Measurements from ENCODE around the gene PTDSS2. TPM values are rescaled to one million over a fixed set of nuclear protein-coding genes. Genes with fewer than 3 reads are reported as not detected.
A peak's percentile ranks its signal among the peaks of the same experiment; 100 is the strongest.

The PTDSS2 gene
- total RNA-seq, 4 donors from 2014 or later: 21.0 to 42.7 (median 31.7) TPM

DNA sequence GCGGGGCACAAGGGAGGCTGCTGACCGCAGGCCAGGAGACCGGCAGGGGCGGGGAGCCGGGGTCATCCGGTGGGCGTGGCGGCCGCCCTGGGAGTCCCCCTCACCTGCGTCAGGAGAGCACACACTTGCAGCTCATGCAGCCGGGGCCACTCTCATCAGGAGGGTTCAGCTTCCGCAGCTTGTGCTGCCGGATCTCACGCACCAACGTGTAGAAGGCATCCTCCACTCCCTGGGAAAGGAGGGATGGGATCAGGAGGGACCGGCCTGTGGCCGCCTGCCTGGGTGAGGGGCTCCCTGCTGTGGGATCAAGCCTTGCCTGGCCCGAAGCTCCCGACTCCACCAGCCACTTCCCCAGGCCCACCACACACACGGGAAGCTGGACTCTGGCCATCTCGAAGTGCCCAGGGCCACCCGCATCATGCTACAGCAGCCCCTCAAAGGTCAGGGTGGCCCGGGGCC lies 82.5 kb downstream of the PTDSS2 start:
- Histone ChIP-seq H3K27ac (no peak overlapping the region), H3K27me3 (no peaks in the 10 kb centered on the region), H3K4me3 (no peak overlapping the region), H3K36me3 (peaks cover 0 to 26% (median 0%) of the 10 kb centered on the region in 3 donors), H3K4me1 (peaks cover 0 to 25% (median 20%) of the 10 kb centered on the region in 4 donors), H3K9me3 (no peaks in the 10 kb centered on the region)
- peak in 2 of 3 donors; percentile 45 to 47 for DNase-seq
- TF ChIP-seq CTCF (IDR thresholded peaks at IDR 0.05): no peak
- TF ChIP-seq POLR2A (IDR thresholded peaks at IDR 0.05): no peak

DNA sequence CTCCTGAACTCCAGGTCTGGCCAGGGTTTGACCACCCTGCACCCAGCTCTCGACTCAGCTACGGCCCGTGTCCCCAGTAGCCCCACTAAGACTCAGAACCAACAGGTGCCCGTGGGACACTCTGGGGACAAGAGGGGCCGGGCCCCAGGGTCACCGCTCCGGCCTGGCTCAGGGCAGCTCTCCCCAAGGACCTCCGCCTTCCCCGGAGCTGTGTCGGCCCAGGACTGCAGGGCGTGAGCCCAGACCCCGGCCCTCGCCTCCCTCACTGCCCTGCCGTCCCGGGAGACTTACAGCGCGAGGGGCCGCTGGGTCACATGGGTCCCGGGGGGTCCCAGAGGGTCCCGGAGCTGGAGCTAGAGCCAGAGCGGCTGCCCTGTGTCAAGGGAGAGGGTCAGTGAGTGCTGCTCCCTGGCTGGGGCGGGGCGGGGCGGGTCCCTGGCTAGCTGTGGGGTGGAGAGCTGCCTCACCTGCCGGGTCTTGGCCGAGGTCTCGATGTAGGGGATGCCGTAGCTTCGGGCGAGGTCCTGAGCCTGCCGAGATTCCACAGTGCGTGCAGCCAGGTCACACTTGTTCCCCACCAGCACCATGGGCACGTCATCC lies 83.0 kb downstream of the PTDSS2 start:
- no peak overlapping the region for H3K27ac ChIP-seq
- H3K4me3 ChIP-seq: no peak overlapping the region
- H3K27me3 ChIP-seq: no peaks in the 10 kb centered on the region
- TF ChIP-seq CTCF (IDR thresholded peaks at IDR 0.05) (no peak), POLR2A (IDR thresholded peaks at IDR 0.05) (no peak)
- H3K36me3 ChIP-seq: peaks cover 0 to 26% (median 0%) of the 10 kb centered on the region in 3 donors
- peaks cover 0 to 31% (median 25%) of the 10 kb centered on the region in 4 donors for H3K4me1 ChIP-seq
- H3K9me3 ChIP-seq: no peaks in the 10 kb centered on the region
- DNase-seq: peak in 2 of 3 donors; percentile 44 to 46

DNA sequence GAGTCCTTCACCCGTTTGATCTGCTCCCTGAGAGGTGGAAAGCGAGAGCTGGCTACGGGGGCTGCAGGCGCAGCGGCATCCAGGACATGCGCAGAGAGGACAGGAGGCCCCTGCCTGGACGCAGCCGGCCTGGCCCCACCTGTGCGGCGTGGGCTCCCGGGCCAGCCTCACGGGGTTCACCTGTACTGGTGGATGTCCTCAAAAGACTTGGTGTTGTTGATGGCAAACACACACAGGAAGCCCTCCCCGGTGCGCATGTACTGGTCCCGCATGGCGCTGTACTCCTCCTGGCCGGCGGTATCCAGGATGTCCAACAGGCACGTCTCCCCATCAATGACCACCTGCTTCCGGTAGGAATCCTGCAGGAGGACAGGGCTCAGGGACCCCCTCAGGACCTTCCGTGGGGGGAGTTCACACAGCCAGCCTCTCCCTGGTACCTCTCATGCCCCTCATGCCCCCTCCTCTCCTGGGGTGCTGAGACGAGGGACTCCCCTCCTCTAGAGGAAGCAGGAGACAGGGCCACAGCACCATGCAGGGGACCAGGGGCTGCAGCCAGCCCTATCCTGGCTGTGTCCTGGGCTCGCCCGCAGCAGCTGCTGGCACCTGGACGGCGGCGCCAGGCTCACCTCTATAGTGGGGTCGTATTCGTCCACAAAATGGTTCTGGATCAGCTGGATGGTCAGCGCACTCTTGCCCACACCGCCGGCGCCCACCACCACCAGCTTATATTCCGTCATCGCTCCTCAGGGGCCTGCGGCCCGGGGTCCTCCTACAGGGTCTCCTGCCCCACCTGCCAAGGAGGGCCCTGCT lies 83.7 kb downstream of the PTDSS2 start:
- H3K36me3 ChIP-seq: peaks cover 0 to 26% (median 0%) of the 10 kb centered on the region in 3 donors
- no peak overlapping the region for H3K27ac ChIP-seq
- H3K9me3 ChIP-seq: no peaks in the 10 kb centered on the region
- TF ChIP-seq POLR2A (IDR thresholded peaks at IDR 0.05) (no peak), CTCF (IDR thresholded peaks at IDR 0.05) (no peak)
- peak in 2 of 3 donors; percentile 48 to 49 for DNase-seq
- no peaks in the 10 kb centered on the region for H3K27me3 ChIP-seq
- H3K4me3 ChIP-seq: peak overlapping the region in 3 of 4 donors; percentile 67 to 93 (median 73)
- H3K4me1 ChIP-seq: peaks cover 0 to 33% (median 26%) of the 10 kb centered on the region in 4 donors

DNA sequence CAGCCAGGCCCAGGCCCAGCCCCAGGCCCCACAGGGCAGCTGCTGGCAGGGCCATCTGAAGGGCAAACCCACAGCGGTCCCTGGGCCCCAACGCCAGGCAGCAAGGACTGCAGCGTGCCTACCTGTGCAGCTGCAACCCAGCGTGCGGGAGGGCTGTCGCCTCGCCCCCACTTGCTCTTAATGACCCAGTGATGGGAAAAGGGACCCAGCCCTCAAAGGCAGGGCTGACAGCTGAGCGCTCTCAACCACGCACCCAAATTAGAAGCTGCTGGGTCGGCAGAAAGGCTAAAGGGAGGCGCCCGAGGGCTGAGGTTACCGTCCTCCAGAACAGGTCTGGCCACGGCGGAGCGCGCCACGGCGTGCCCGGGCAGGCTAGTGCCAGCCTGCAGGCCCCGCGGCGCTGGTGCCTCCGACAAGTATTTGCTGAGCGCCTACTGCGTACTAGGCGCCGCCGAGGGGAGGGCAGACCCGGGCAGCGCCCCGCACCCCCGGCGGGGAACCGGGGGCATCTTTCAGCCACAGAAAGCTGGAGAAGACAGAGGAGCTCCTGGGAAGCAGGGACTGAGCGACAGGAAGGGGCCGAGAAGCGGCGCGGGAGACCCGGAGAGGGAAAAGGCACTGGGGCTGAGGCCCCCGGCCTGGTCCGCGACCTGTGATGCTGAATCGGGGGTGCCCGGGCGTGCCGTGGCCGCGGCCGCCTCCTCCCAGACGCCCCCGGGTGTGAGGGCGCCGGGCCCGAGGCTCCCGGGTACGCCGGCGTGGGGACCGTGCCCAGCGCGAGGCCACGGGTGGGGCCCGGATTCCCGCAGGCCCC lies 84.5 kb downstream of the PTDSS2 start:
- peak in 1 of 6 experiments; percentile 23 for TF ChIP-seq CTCF (IDR thresholded peaks at IDR 0.05)
- TF ChIP-seq POLR2A (IDR thresholded peaks at IDR 0.05): no peak
- no peaks in the 10 kb centered on the region for H3K9me3 ChIP-seq
- no peaks in the 10 kb centered on the region for H3K27me3 ChIP-seq
- DNase-seq: peak in 2 of 3 donors; percentile 59 to 71
- H3K4me1 ChIP-seq: peaks cover 0 to 33% (median 26%) of the 10 kb centered on the region in 4 donors
- peaks cover 0 to 26% (median 0%) of the 10 kb centered on the region in 3 donors for H3K36me3 ChIP-seq
- peak overlapping the region; percentile 56 to 93 (median 70) for H3K4me3 ChIP-seq
- peak overlapping the region; percentile 64 to 98 (median 74) for H3K27ac ChIP-seq

GRCh38 chr11:535210-535518 lies 85.1 kb downstream of the PTDSS2 start:
- H3K4me1 ChIP-seq: peaks cover 0 to 33% (median 26%) of the 10 kb centered on the region in 4 donors
- H3K27me3 ChIP-seq: no peaks in the 10 kb centered on the region
- TF ChIP-seq CTCF (IDR thresholded peaks at IDR 0.05) (peak in 1 of 6 experiments; percentile 15), POLR2A (IDR thresholded peaks at IDR 0.05) (no peak)
- H3K4me3 ChIP-seq: peak overlapping the region; percentile 56 to 93 (median 70)
- H3K9me3 ChIP-seq: no peaks in the 10 kb centered on the region
- H3K27ac ChIP-seq: peak overlapping the region; percentile 64 to 98 (median 74)
- DNase-seq: no peak
- H3K36me3 ChIP-seq: peaks cover 0 to 26% (median 0%) of the 10 kb centered on the region in 3 donors

Measured in Peyer's patch (tissue), 4 donors.